K562 (cell line): ENCODE results near the gene MALAT1. TPM values are rescaled to one million over a fixed set of nuclear protein-coding genes. Genes with fewer than 3 reads are reported as not detected.
A peak's percentile ranks its signal among the peaks of the same experiment; 100 is the strongest.

ENCODE experiments used
- COPS2 ChIP-seq: fragments of 450-650 bp; conservative IDR thresholded peaks from 2 replicates; pipeline ENCODE4 v1.6.1; 2016; ENCODE audit warnings: mild to moderate bottlenecking, moderate library complexity
- CREBBP ChIP-seq: IDR thresholded peaks from one replicate; pipeline ENCODE4 v1.6.1; 2012; ENCODE audit warnings: low read depth, mild to moderate bottlenecking, control low read depth, inconsistent platforms, low read length
- DDX20 ChIP-seq: fragments of 450-650 bp; IDR thresholded peaks from 2 replicates; pipeline ENCODE4 v1.6.1; 2016; ENCODE audit warnings: missing genetic modification characterization, low read depth, mild to moderate bottlenecking, missing compliant biosample characterization, moderate library complexity
- E4F1 ChIP-seq: fragments of 250-450 bp; sonication (Bioruptor Pico); IDR thresholded peaks from 2 replicates; pipeline ENCODE4 v1.5.0; 2021; ENCODE audit warnings: mild to moderate bottlenecking, borderline replicate concordance
- HDAC1 ChIP-seq, 2 experiments: fragments of 450-650 bp; IDR thresholded peaks; 2 replicates each; pipeline ENCODE4 v1.6.1; 2016 to 2017; ENCODE audit warnings: inconsistent platforms in 1 of 2, mild to moderate bottlenecking in 1 of 2, moderate library complexity in 1 of 2
- NFIC ChIP-seq: fragments of 450-650 bp; IDR thresholded peaks from 2 replicates; pipeline ENCODE4 v1.6.1; 2017; ENCODE audit warnings: mild to moderate bottlenecking, inconsistent platforms
- NRF1 ChIP-seq, 2 experiments: fragments of 450-650 bp; IDR thresholded peaks in 1 of 2; conservative IDR thresholded peaks in 1 of 2; 2 replicates each; pipeline ENCODE4 v1.6.1; 2014; ENCODE audit warnings: mild to moderate bottlenecking in 2 of 2
- POLR2B ChIP-seq: fragments of 450-650 bp; IDR thresholded peaks from 2 replicates; pipeline ENCODE4 v1.6.1; 2018; ENCODE audit warnings: low read depth; ENCODE audit not compliant: partially characterized antibody
- RREB1 ChIP-seq: fragments of 250-450 bp; sonication (Bioruptor Pico); IDR thresholded peaks from 2 replicates; pipeline ENCODE4 v1.4.0; 2020
- SRF ChIP-seq, 2 experiments: fragments of 250-450, 450-650 bp in 1 of 2; sonication (Bioruptor Pico) in 1 of 2; sonication (generic) in 1 of 2; formaldehyde crosslinking; IDR thresholded peaks; 2 replicates each; pipeline versions ENCODE4 v1.5.0 to v1.5.1; 2020 to 2022; ENCODE audit warnings: mild to moderate bottlenecking in 1 of 2, missing genetic modification reagents in 1 of 2
- TFAP4 ChIP-seq: sonication (generic); formaldehyde crosslinking; IDR thresholded peaks from 2 replicates; pipeline ENCODE4 v1.8.0; 2022; ENCODE audit warnings: missing genetic modification reagents, mild to moderate bottlenecking, moderate library complexity, borderline replicate concordance
- TSC22D4 ChIP-seq: fragments of 450-650 bp; IDR thresholded peaks from 2 replicates; pipeline ENCODE4 v1.6.1; 2016; ENCODE audit warnings: missing genetic modification characterization, missing biosample characterization, control low read depth
- VEZF1 ChIP-seq: fragments of 200-800 bp; sonication (Bioruptor generic); IDR thresholded peaks from 2 replicates; pipeline ENCODE4 v1.6.1; 2017; ENCODE audit warnings: missing genetic modification characterization, missing compliant biosample characterization
- ZBTB2 ChIP-seq: fragments of 450-650 bp; IDR thresholded peaks from 2 replicates; pipeline ENCODE4 v1.6.1; 2016; ENCODE audit warnings: antibody characterized with exemption
- ZNF354B ChIP-seq: fragments of 250-450 bp; sonication (Bioruptor Pico); IDR thresholded peaks from 2 replicates; pipeline ENCODE4 v1.4.0; 2020
- polyA plus RNA-seq, 8 experiments: library from polyadenylated mRNA; depleted of rRNA in 4 of 8; stranded (reverse) in 5 of 8; unstranded in 3 of 8; fragments of >200 nt; fragmentation: Nextera tagmentation in 2 of 8; fragmentation: Illumina TruSeq in 1 of 8; extraction: Ambion mirVana in 2 of 8; extraction: Trizol in 1 of 8; gene quantifications; 2 replicates each; pipeline versions ENCODE4 v1.2.1 to v1.2.3, GENCODE V29; 2011 to 2014; ENCODE audit warnings: inconsistent platforms in 1 of 8, missing spikeins in 1 of 8
- total RNA-seq, 7 experiments: library from RNA; depleted of rRNA in 6 of 7; stranded (reverse); fragments of >200 nt in 6 of 7; fragmentation: Illumina TruSeq in 2 of 7; extraction: Trizol in 2 of 7; gene quantifications; 2 replicates each; pipeline versions ENCODE4 v1.2.1 to v1.2.3, GENCODE V29; 2011 to 2021; ENCODE audit warnings: low replicate concordance in 1 of 7

MALAT1 gene
- total and polyA plus RNA-seq, 9 of the 15 experiments (the other 6 are each of a cell fraction or from before 2014, with no cell fraction given): 363 to 8,715 (median 2,351) TPM

GRCh38 chr11:65524741-65525545, 26.1 kb downstream of the MALAT1 start, which contains the start of gene SCYL1 (continued):
- no peak for TF ChIP-seq NFIC
- TF ChIP-seq ZBTB2: no peak
- TF ChIP-seq NRF1 (conservative IDR thresholded peaks at IDR 0.05 in 1 of 2, IDR thresholded peaks at IDR 0.05 in 1 of 2): no peak
- TF ChIP-seq ZNF354B: no peak
- TF ChIP-seq TSC22D4: no peak
- peak; percentile 56; the same call in 1 of the 2 replicates for TF ChIP-seq TFAP4 (CRISPR knock-in tag)
- TF ChIP-seq SRF (CRISPR knock-in tag; IDR thresholded peaks at IDR 0.05): no peak
- TF ChIP-seq RREB1: no peak
- TF ChIP-seq HDAC1 (IDR thresholded peaks at IDR 0.05): no peak
- TF ChIP-seq CREBBP: no peak
- no peak for TF ChIP-seq E4F1 (CRISPR knock-in tag)
- peak; percentile 32 for TF ChIP-seq POLR2B
- TF ChIP-seq VEZF1 (CRISPR knock-in tag): peak; percentile 98
- no peak for TF ChIP-seq COPS2
- no peak for TF ChIP-seq DDX20 (tag)
